Loucy (cell line): Measurements from ENCODE around the gene ANKRD1.

Source experiments
- H2AFZ ChIP-seq: fragments of 200-600 bp; sonication (generic); 2 replicates; pipeline ENCODE4 v1.6.0; 2016; ENCODE audit warnings: antibody characterized with exemption, mild to moderate bottlenecking, low read length, moderate library complexity
- H3F3A ChIP-seq: fragments of 200-600 bp; 2 replicates; pipeline ENCODE4 v1.6.0; 2016; ENCODE audit warnings: antibody characterized with exemption, low read depth, mild to moderate bottlenecking
- H3K27me3 ChIP-seq: fragments of 200-600 bp; sonication (generic); 2 replicates; pipeline ENCODE4 v1.6.1; 2014; ENCODE audit warnings: low read length, mild to moderate bottlenecking; ENCODE audit not compliant: insufficient read depth, poor library complexity, severe bottlenecking
- H3K36me3 ChIP-seq: fragments of 200-600 bp; sonication (generic); 2 replicates; pipeline ENCODE4 v1.6.1; 2016; ENCODE audit warnings: low read length; ENCODE audit not compliant: insufficient read depth
- H3K4me1 ChIP-seq: fragments of 200-600 bp; sonication (generic); 2 replicates; pipeline ENCODE4 v1.5.1; 2014; ENCODE audit warnings: low read length, mild to moderate bottlenecking; ENCODE audit not compliant: insufficient read depth, poor library complexity, severe bottlenecking
- H3K4me2 ChIP-seq: fragments of 200-600 bp; sonication (generic); 2 replicates; pipeline ENCODE4 v1.6.0; 2014; ENCODE audit warnings: antibody characterized with exemption, low read length, low read depth, mild to moderate bottlenecking; ENCODE audit not compliant: poor library complexity, severe bottlenecking
- H3K4me3 ChIP-seq: fragments of 200-600 bp; sonication (generic); 2 replicates; pipeline ENCODE4 v1.5.1; 2014; ENCODE audit warnings: low read length, mild to moderate bottlenecking, mixed read lengths; ENCODE audit not compliant: poor library complexity, severe bottlenecking
- H3K79me2 ChIP-seq: fragments of 200-600 bp; sonication (generic); 2 replicates; pipeline ENCODE4 v1.6.1; 2014; ENCODE audit warnings: low read length; ENCODE audit not compliant: insufficient read depth
- H3K9ac ChIP-seq: fragments of 200-600 bp; sonication (generic); 2 replicates; pipeline ENCODE4 v1.6.0; 2014; ENCODE audit warnings: mild to moderate bottlenecking, low read depth, low read length, moderate library complexity; ENCODE audit not compliant: poor library complexity, severe bottlenecking
- H3K9me2 ChIP-seq: fragments of 200-600 bp; sonication (generic); replicated peaks from 2 replicates; pipeline ENCODE4 v1.6.1; 2016; ENCODE audit warnings: low read depth, low read length, mixed read lengths
- H3K9me3 ChIP-seq: fragments of 200-600 bp; sonication (generic); 2 replicates; pipeline ENCODE4 v1.6.1; 2014; ENCODE audit warnings: mild to moderate bottlenecking, antibody characterized with exemption, low read length, low read depth; ENCODE audit not compliant: insufficient read depth
- H4K20me1 ChIP-seq: fragments of 200-600 bp; sonication (generic); 2 replicates; pipeline ENCODE4 v1.6.0; 2014; ENCODE audit warnings: antibody characterized with exemption, low read length, mild to moderate bottlenecking; ENCODE audit not compliant: insufficient read depth, poor library complexity, severe bottlenecking
- EZH2phosphoT487 ChIP-seq: fragments of 200-600 bp; IDR thresholded peaks from 2 replicates; pipeline ENCODE4 v1.6.1; 2018; ENCODE audit warnings: antibody characterized with exemption, mild to moderate bottlenecking, moderate library complexity, borderline replicate concordance
- TF ChIP-seq, protein P1 (sequence below): fragments of 200-600 bp; sonication (generic); conservative IDR thresholded peaks from 2 replicates; pipeline ENCODE4 v1.5.1; 2014; ENCODE audit warnings: mild to moderate bottlenecking, antibody characterized with exemption, low read length

ANKRD1 gene

GRCh38 chr10:90968328-90969081, 47.6 kb upstream of the ANKRD1 start:
- Histone ChIP-seq H4K20me1 (no peaks in the 10 kb centered on the region), H3K9ac (no peak overlapping the region), H3K79me2 (no peaks in the 10 kb centered on the region), H3K36me3 (no peaks in the 10 kb centered on the region), H3K4me1 (no peaks in the 10 kb centered on the region), H3K4me3 (no peak overlapping the region), H3K9me3 (no peaks in the 10 kb centered on the region), H3F3A (no peaks in the 10 kb centered on the region), H3K4me2 (no peak overlapping the region), H3K27me3 (no peaks in the 10 kb centered on the region), H3K9me2 (no peaks in the 10 kb centered on the region), H2AFZ (no peak overlapping the region)
- TF ChIP-seq EZH2phosphoT487, result no peak
- TF ChIP-seq, protein P1, sequence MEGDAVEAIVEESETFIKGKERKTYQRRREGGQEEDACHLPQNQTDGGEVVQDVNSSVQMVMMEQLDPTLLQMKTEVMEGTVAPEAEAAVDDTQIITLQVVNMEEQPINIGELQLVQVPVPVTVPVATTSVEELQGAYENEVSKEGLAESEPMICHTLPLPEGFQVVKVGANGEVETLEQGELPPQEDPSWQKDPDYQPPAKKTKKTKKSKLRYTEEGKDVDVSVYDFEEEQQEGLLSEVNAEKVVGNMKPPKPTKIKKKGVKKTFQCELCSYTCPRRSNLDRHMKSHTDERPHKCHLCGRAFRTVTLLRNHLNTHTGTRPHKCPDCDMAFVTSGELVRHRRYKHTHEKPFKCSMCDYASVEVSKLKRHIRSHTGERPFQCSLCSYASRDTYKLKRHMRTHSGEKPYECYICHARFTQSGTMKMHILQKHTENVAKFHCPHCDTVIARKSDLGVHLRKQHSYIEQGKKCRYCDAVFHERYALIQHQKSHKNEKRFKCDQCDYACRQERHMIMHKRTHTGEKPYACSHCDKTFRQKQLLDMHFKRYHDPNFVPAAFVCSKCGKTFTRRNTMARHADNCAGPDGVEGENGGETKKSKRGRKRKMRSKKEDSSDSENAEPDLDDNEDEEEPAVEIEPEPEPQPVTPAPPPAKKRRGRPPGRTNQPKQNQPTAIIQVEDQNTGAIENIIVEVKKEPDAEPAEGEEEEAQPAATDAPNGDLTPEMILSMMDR, result no peak

DNA sequence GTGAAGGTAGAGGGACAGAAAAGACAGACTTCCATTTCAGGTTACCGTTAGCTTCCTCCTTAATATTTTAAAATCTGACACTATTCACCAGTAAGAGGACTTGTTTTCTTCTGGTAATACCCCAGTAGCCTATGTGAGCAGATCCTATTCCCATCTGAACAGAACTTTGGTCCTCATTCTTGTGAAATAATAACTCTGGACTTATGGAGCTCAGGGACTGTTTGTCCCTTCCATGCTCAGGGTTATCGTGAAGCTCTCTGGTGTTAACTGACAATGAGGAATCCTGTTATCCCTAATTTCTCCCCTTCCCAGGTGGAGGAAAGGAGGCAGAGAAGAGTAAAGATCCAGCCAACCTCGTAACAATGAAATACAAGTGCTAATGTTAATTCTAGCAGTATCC, 47.0 kb upstream of the ANKRD1 start:
- H3K36me3 ChIP-seq, result no peaks in the 10 kb centered on the region
- no peaks in the 10 kb centered on the region for H3K79me2 ChIP-seq
- no peak overlapping the region for H2AFZ ChIP-seq
- no peaks in the 10 kb centered on the region for H3K27me3 ChIP-seq
- H3K4me3 ChIP-seq, result no peak overlapping the region
- H3K9ac ChIP-seq, result no peak overlapping the region
- no peaks in the 10 kb centered on the region for H3F3A ChIP-seq
- H3K4me1 ChIP-seq, result no peaks in the 10 kb centered on the region
- no peaks in the 10 kb centered on the region for H3K9me3 ChIP-seq
- H3K9me2 ChIP-seq, result no peaks in the 10 kb centered on the region
- H4K20me1 ChIP-seq, result no peaks in the 10 kb centered on the region
- TF ChIP-seq, protein P1, result no peak
- no peak for TF ChIP-seq EZH2phosphoT487
- no peak overlapping the region for H3K4me2 ChIP-seq

DNA sequence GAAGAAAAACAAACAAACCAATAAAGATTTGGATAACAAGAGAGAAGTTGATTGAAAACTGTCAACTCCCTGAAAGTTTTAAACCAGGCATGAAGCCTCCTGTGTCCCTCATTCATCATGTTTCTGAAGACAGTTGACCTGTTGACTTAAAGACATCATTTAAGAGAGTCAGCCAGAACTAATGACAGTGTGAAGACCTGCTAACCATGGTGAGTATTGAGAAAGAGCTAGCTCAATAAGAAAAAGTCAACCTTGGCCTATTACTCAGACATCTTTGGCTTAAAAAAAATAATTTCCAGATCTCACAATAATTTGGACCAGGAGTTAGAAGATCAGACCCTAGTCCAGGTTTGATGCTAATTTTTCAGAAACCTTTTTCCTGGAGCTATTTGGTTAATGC, 45.3 kb upstream of the ANKRD1 start:
- Histone ChIP-seq H3K4me1 (no peaks in the 10 kb centered on the region), H4K20me1 (no peaks in the 10 kb centered on the region), H3K36me3 (no peaks in the 10 kb centered on the region), H3K9me2 (no peaks in the 10 kb centered on the region), H3K9ac (no peak overlapping the region), H3K9me3 (no peaks in the 10 kb centered on the region), H3K4me2 (no peak overlapping the region), H3K4me3 (no peak overlapping the region), H3K27me3 (no peaks in the 10 kb centered on the region), H2AFZ (no peak overlapping the region; the same call in 1 of the 2 replicates), H3K79me2 (no peaks in the 10 kb centered on the region), H3F3A (no peaks in the 10 kb centered on the region)
- TF ChIP-seq EZH2phosphoT487, result no peak
- TF ChIP-seq, protein P1, result no peak
